BLaER1 (cell line): Measurements from ENCODE around the gene RTP3.
"Not testable (repeated sequence)": the region's sequence is repeated elsewhere in the genome, so short reads cannot be mapped to it uniquely, and the experiment has no call there.

Source experiments
- H3K27ac ChIP-seq: shearing (Covaris generic); formaldehyde crosslinking; 2 replicates; pipeline ENCODE4 v1.8.1; 2022
- H3K27me3 ChIP-seq: shearing (Covaris generic); formaldehyde crosslinking; 2 replicates; pipeline ENCODE4 v1.8.1; 2022
- H3K36me3 ChIP-seq: shearing (Covaris generic); formaldehyde crosslinking; 2 replicates; pipeline ENCODE4 v1.8.1; 2022
- H3K4me1 ChIP-seq: shearing (Covaris generic); formaldehyde crosslinking; 2 replicates; pipeline ENCODE4 v1.8.1; 2022
- H3K4me2 ChIP-seq: shearing (Covaris generic); formaldehyde crosslinking; 2 replicates; pipeline ENCODE4 v1.8.1; 2022
- H3K4me3 ChIP-seq: shearing (Covaris generic); formaldehyde crosslinking; 2 replicates; pipeline ENCODE4 v1.8.1; 2022
- H3K9ac ChIP-seq: shearing (Covaris generic); formaldehyde crosslinking; 2 replicates; pipeline ENCODE4 v1.8.1; 2022
- H3K9me3 ChIP-seq: shearing (Covaris generic); formaldehyde crosslinking; 2 replicates; pipeline ENCODE4 v1.8.1; 2022
- H4K20me1 ChIP-seq: shearing (Covaris generic); formaldehyde crosslinking; 2 replicates; pipeline ENCODE4 v1.8.1; 2022
- Cebpa-rat ChIP-seq: shearing (Covaris generic); IDR thresholded peaks from 2 replicates; pipeline ENCODE4 v1.8.1; 2022

The RTP3 gene

GRCh38 chr3:46516521-46516920, 18.7 kb downstream of the RTP3 start:
- H3K4me2 ChIP-seq, result no peak overlapping the region
- no peak overlapping the region for H3K4me3 ChIP-seq
- H3K9me3 ChIP-seq, result no peaks in the 10 kb centered on the region
- H4K20me1 ChIP-seq, result no peaks in the 10 kb centered on the region
- no peak overlapping the region for H3K27ac ChIP-seq
- no peaks in the 10 kb centered on the region for H3K36me3 ChIP-seq
- H3K4me1 ChIP-seq, result no peaks in the 10 kb centered on the region
- no peak for TF ChIP-seq Cebpa-rat
- H3K9ac ChIP-seq, result no peak overlapping the region
- H3K27me3 ChIP-seq, result no peaks in the 10 kb centered on the region

DNA sequence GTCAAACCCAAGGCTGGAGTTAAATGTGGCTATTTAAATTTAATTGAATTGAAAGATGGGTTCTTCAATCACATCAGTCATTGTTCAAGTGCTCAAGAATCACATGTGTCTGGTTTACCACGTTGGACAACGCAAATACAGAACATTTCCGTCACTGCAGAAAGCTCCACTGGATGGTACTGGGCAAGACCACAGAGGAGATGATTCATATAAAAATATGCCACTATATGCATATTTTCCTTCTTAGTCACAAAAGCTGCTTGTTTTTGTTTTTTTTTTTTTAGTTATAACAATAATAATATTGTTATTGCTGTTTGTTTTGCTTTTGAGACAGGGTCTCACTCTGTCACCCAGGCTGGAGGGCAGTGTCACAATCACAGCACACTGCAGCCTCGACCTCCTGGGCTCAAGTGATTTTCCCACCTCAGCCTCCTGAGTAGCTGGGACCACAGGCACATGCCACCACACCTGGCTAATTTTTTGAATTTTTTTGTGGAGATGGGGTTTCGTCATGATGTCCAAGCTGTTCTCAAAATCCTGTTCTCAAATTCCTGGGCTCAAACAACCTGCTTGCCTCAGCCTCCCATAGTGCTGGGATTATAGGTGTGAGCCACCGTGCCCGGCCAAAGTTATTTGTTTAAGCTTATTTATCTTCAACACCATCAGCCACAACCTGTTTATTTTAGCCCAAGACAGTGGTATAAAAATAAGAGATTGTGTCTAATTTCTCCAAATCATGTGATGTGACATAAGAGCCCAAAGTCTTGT, 19.4 kb downstream of the RTP3 start:
- Histone ChIP-seq H3K4me2 (no peak overlapping the region), H3K36me3 (no peaks in the 10 kb centered on the region), H3K27ac (no peak overlapping the region), H3K9ac (no peak overlapping the region), H3K4me1 (no peaks in the 10 kb centered on the region), H4K20me1 (no peaks in the 10 kb centered on the region), H3K4me3 (no peak overlapping the region), H3K9me3 (no peaks in the 10 kb centered on the region), H3K27me3 (no peaks in the 10 kb centered on the region)
- TF ChIP-seq Cebpa-rat, result no peak

- no peaks in the 10 kb centered on the region for H4K20me1 ChIP-seq
- H3K27ac ChIP-seq, result no peak overlapping the region
- no peak overlapping the region for H3K4me3 ChIP-seq
- H3K4me1 ChIP-seq, result no peaks in the 10 kb centered on the region
- no peak overlapping the region for H3K9ac ChIP-seq
- no peaks in the 10 kb centered on the region for H3K27me3 ChIP-seq
- no peaks in the 10 kb centered on the region for H3K9me3 ChIP-seq
- no peaks in the 10 kb centered on the region for H3K36me3 ChIP-seq
- no peak for TF ChIP-seq Cebpa-rat
- no peak overlapping the region for H3K4me2 ChIP-seq
Measured at GRCh38 chr3:46517784-46518181, 20.0 kb downstream of the RTP3 start.

DNA sequence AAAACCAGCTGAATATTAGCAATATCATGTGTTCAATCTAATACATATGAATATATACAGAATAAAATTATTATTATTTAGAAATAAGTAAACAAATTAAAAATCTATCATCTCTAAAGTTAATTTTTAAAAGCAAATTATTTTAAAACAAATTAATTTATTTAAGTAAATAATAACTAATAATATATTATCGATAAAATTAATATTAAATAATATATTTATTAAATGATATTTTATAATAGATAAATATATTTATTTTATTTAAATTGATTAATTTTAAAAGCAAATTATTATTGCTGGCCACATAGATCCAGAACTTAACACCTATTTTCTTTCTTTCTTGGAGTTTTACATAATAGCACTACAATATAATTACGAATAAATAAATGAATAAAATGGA, 22.2 kb downstream of the RTP3 start:
- Histone ChIP-seq H3K9me3 (no peaks in the 10 kb centered on the region), H3K27me3 (no peaks in the 10 kb centered on the region), H3K27ac (no peak overlapping the region), H3K4me1 (peaks cover 4% of the 10 kb centered on the region), H3K36me3 (no peaks in the 10 kb centered on the region), H3K4me3 (no peak overlapping the region), H3K9ac (no peak overlapping the region), H3K4me2 (no peak overlapping the region), H4K20me1 (no peaks in the 10 kb centered on the region)
- no peak for TF ChIP-seq Cebpa-rat

DNA sequence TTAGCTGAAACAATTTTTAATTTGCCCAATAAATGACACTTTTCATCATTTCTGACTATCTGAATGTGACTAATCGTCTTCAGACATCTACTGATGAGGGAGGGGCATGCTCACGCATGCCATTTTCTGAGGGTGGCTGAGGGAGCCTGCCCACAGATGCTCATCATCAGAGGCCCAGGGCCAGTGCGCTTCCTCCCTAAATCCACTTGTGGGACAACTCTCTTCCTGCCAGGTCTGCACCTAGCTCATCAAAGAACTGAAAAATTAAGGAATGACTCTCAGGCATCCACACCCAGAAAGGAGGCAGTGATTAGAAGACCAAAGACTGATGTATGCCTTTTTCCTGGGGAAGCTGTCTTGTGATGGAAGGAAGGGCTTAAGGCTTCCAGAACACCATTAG, 22.8 kb downstream of the RTP3 start:
- H3K9me3 ChIP-seq, result no peaks in the 10 kb centered on the region
- no peaks in the 10 kb centered on the region for H4K20me1 ChIP-seq
- no peaks in the 10 kb centered on the region for H3K36me3 ChIP-seq
- H3K4me2 ChIP-seq, result no peak overlapping the region
- no peak overlapping the region for H3K27ac ChIP-seq
- peaks cover 4% of the 10 kb centered on the region for H3K4me1 ChIP-seq
- H3K4me3 ChIP-seq, result no peak overlapping the region
- H3K27me3 ChIP-seq, result no peaks in the 10 kb centered on the region
- H3K9ac ChIP-seq, result no peak overlapping the region
- TF ChIP-seq Cebpa-rat, result no peak

DNA sequence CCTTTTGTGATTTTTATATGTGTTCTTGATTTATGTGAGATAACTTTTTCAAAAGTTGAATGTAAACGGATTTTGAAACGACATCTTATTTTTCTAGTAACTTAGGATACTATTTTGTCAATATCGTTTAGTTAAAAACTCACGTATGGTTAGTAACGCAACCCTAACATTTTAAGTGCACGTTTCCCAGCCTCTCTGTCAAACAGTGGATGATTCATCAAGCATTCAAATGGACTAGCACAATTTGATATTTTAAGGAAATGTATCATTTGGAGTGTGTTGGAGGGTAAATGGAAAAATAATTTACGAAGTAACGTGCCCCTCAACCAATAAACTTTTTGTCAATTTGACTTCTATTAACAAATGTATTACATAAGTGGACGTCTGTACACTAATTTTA, 23.3 kb downstream of the RTP3 start:
- Histone ChIP-seq H3K27me3 (no peaks in the 10 kb centered on the region), H3K36me3 (no peaks in the 10 kb centered on the region), H3K9me3 (no peaks in the 10 kb centered on the region), H4K20me1 (no peaks in the 10 kb centered on the region), H3K4me2 (no peak overlapping the region), H3K4me3 (no peak overlapping the region), H3K27ac (no peak overlapping the region), H3K4me1 (peaks cover 4% of the 10 kb centered on the region), H3K9ac (no peak overlapping the region)
- TF ChIP-seq Cebpa-rat, result no peak

GRCh38 chr3:46522201-46522600, 24.4 kb downstream of the RTP3 start:
- not testable (repeated sequence) for H3K4me3 ChIP-seq, H3K4me2 ChIP-seq, H3K4me1 ChIP-seq, H3K27me3 ChIP-seq, H4K20me1 ChIP-seq, H3K9me3 ChIP-seq, H3K9ac ChIP-seq, H3K36me3 ChIP-seq, H3K27ac ChIP-seq

- H3K9me3 ChIP-seq, result no peaks in the 10 kb centered on the region
- no peak overlapping the region for H3K4me3 ChIP-seq
- no peak overlapping the region for H3K27ac ChIP-seq
- H3K4me2 ChIP-seq, result no peak overlapping the region
- H3K36me3 ChIP-seq, result peaks cover 9% of the 10 kb centered on the region
- peaks cover 4% of the 10 kb centered on the region for H3K4me1 ChIP-seq
- no peaks in the 10 kb centered on the region for H4K20me1 ChIP-seq
- TF ChIP-seq Cebpa-rat, result no peak
- H3K9ac ChIP-seq, result no peak overlapping the region
- H3K27me3 ChIP-seq, result no peaks in the 10 kb centered on the region
Measured at GRCh38 chr3:46523556-46523955, 25.8 kb downstream of the RTP3 start.

- peaks cover 9% of the 10 kb centered on the region for H3K36me3 ChIP-seq
- H3K9me3 ChIP-seq, result no peaks in the 10 kb centered on the region
- no peaks in the 10 kb centered on the region for H3K27me3 ChIP-seq
- peaks cover 4% of the 10 kb centered on the region for H3K4me1 ChIP-seq
- no peak for TF ChIP-seq Cebpa-rat
- no peak overlapping the region for H3K4me3 ChIP-seq
- H4K20me1 ChIP-seq, result no peaks in the 10 kb centered on the region
- H3K27ac ChIP-seq, result no peak overlapping the region
- peak overlapping the region; percentile 16; the same call in 1 of the 2 replicates for H3K4me2 ChIP-seq
- H3K9ac ChIP-seq, result no peak overlapping the region
Measured at GRCh38 chr3:46524008-46524407, 26.2 kb downstream of the RTP3 start.

GRCh38 chr3:46524832-46525231, 27.1 kb downstream of the RTP3 start:
- Histone ChIP-seq H4K20me1 (no peaks in the 10 kb centered on the region), H3K9me3 (no peaks in the 10 kb centered on the region)
- TF ChIP-seq Cebpa-rat, result no peak

DNA sequence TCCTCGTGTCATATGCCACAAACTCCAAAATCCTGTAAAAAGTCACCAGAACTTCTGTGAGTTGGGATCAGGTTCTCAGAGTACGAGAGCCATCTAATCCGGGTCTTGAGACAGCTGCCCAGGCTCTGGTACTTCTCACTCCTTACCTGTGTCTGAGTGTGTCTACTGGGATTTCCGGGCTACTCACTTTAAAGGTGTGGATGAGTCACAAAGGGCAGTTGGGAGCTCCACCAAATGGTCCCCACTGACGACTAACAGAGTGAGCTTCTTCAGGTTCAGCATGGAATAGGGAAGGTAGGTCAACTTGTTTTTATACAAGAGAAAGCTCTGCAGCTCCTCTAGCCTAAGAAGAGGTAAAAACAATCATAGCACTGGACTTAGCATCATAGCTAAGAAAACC, 29.5 kb downstream of the RTP3 start:
- Histone ChIP-seq H4K20me1 (no peaks in the 10 kb centered on the region), H3K4me1 (peaks cover 4% of the 10 kb centered on the region), H3K36me3 (peaks cover 22% of the 10 kb centered on the region), H3K4me3 (no peak overlapping the region), H3K27ac (no peak overlapping the region), H3K27me3 (no peaks in the 10 kb centered on the region), H3K9me3 (peaks cover 11% of the 10 kb centered on the region), H3K4me2 (no peak overlapping the region), H3K9ac (no peak overlapping the region)
- no peak for TF ChIP-seq Cebpa-rat

More at GRCh38 chr3:46524832-46525231, 27.1 kb downstream of the RTP3 start:
- H3K4me2 ChIP-seq, result no peak overlapping the region
- H3K9ac ChIP-seq, result no peak overlapping the region
- peaks cover 4% of the 10 kb centered on the region for H3K4me1 ChIP-seq
- peaks cover 9% of the 10 kb centered on the region for H3K36me3 ChIP-seq
- H3K27me3 ChIP-seq, result no peaks in the 10 kb centered on the region
- no peak overlapping the region for H3K27ac ChIP-seq
- H3K4me3 ChIP-seq, result no peak overlapping the region
